SK-MEL-5 (cell line): ENCODE measurements around the gene TMED8. TPM values are rescaled to one million over a fixed set of nuclear protein-coding genes. Genes with fewer than 3 reads are reported as not detected.
"Not testable (repeated sequence)": the region's sequence is repeated elsewhere in the genome, so short reads cannot be mapped to it uniquely, and the experiment has no call there.

Source experiments
- DNase-seq: peaks from one replicate; pipeline ENCODE4 v3.0.0-alpha.2; 2016; ENCODE audit warnings: low read depth, low spot score
- in situ Hi-C: cut with HindIII; loops from 2 replicates; pipeline ENCODE4 v1.10.0; 2016; ENCODE audit warnings: low sequenced_read_pairs, high pct_unique_total_duplicates, low pct_unique_long_range_greater_than_20kb
- total RNA-seq: library from RNA; depleted of rRNA; stranded (reverse); fragments of >200 nt; shearing (Covaris generic); gene quantifications from 2 replicates; pipeline ENCODE4 v1.2.3, GENCODE V29; 2014

The TMED8 gene
- total RNA-seq, 1 experiment from 2014 or later: 22.2 TPM

- in situ Hi-C loops: no loop called here
Observed at GRCh38 chr14:77375164-77375950, 1.5 kb downstream of the TMED8 start.

DNA sequence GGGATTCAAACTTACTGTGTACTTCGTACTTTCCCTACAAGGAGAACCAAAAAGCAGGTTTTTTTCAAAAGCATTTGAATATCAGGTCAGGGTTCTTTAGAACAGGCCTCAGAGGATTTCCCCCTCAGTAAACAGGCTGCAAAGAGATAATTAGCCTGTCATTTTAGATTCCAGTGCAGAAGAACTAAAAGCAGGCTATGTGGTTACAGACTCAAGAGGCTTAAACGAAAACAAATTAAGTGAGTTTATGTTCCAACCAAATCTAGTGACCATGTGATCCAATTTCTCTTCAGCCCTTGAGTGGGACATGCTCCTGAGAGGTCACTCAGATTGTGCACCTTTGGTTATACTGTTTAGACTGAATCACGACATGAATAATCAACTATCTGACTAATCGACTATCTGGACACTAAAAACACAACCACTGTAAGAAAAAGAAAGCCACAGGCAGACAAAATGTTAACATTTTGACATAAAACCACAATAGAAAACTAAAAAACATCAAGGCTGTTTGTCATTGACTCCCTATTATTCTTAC is 4.5 kb downstream of the TMED8 start:
- DNase-seq: no peak

More at GRCh38 chr14:77375164-77375950, 1.5 kb downstream of the TMED8 start:
- DNase-seq: no peak

GRCh38 chr14:77369285-77369684 is 7.6 kb downstream of the TMED8 start:
- in situ Hi-C loops: no loop called here
- no peak for DNase-seq

More for the DNA sequence above, 4.5 kb downstream of the TMED8 start:
- in situ Hi-C loops: no loop called here

DNA sequence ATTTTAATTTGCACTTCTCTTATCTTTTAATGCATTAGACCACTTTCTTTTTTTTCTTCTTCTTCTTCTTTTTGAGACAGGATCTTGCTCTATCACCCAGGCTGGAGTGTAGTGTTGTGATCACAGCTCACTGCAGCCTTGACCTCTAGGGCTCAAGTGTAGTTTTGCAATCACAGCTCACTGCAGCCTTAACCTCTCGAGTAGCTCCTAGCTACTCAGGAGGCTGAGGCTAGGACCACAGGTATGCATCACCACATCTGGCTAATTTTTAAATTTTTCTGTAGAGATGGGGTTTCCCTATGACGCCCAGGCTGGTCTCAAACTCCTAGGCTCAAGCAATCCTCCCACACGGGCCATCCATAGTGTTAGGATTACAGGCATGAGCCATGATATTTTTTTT is 12.7 kb downstream of the TMED8 start:
- DNase-seq: no peak
- in situ Hi-C loops: no loop called here

DNA sequence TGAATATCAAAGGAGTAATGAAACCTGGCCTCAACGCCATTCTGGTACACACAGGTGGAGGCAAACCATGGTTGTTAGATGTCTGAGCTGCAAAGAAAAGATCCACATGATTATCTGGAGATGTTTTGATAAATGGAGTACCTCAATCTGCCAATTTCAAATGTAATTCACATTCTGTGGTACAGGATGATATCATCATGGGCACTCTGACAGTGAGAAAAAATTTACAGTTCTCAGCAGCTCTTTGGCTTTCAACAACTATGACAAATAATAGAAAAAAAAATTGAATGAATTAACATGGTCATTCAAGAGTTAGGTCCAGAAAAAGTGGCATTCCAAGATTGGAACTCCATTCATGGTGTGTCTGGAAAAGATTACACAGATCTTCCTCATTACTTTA is 17.3 kb downstream of the TMED8 start:
- in situ Hi-C loops: no loop called here

GRCh38 chr14:77356899-77357298 is 20.0 kb downstream of the TMED8 start:
- no peak for DNase-seq
- in situ Hi-C loops: no loop called here

More for the DNA sequence above, 17.3 kb downstream of the TMED8 start:
- no peak for DNase-seq

DNA sequence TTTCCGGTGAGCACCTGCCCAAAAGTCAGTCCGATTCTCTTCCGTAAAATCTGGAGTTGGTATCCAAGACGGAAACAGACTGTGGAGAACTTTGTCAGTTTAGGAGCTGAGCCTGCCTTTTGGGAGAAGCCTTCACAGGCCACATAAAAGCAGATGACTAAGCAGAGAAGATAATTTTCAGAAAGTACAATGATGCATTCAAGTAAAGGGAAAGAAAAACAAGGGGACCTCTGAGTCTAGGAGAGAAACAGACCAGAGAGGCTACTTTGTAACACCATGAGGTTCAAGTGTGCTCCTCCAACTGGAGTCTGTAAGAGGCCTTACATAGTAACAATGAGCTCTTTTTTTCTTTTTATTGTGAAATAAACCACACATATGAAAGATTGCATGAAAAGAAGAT is 21.1 kb downstream of the TMED8 start:
- in situ Hi-C loops: no loop called here

GRCh38 chr14:77353469-77354141 is 23.3 kb downstream of the TMED8 start:
- peak; percentile 89 for DNase-seq
- in situ Hi-C loops: no loop called here

More for the DNA sequence above, 21.1 kb downstream of the TMED8 start:
- peak; percentile 97 for DNase-seq

DNA sequence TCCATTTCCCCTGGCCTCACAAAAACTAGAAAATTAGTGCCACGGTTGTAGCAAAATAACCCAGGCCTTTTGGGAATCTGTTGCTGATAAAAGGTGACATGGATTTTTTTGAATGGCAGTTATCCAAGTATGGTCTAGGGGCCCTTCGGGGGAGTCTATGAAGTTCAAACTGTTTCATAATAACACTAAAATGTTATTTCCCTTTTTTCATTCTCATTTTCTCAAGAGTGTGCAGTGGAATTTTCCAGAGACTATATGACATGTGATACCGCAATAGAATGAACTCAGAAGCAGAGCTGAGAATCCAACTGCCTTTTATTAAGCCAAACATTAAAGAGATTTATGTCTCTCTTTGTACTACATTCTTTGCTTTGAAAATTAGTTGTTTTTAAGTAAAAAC is 29.1 kb downstream of the TMED8 start:
- in situ Hi-C loops: no loop called here
- DNase-seq: no peak

- in situ Hi-C loops: no loop called here
- DNase-seq: no peak
Observed at GRCh38 chr14:77346495-77346894, 30.4 kb downstream of the TMED8 start.

- no peak for DNase-seq
- in situ Hi-C loops: no loop called here
Observed at GRCh38 chr14:77344377-77344996, 32.4 kb downstream of the TMED8 start.

DNA sequence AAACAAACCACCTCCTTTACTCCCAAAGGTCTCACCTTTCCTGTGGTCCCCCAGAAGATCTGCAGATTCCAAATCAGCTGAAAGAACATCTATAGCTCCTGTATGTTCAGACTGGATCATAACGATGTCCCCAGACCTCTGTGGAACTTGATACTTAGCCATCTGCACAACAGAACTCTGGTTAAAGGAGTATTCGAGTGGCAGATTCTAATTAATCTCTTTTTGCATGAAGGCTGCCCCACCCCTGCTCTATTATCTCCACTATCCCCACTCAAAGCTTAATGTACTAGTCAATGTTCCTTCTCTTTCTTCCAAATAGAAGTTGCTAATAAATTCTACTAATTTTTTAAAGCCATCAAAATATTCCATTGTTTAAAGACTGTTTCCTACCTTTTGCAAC is 33.2 kb downstream of the TMED8 start:
- in situ Hi-C loops: no loop called here
- no peak for DNase-seq

- in situ Hi-C loops: no loop called here
Observed at GRCh38 chr14:77342726-77343397, 34.0 kb downstream of the TMED8 start.

GRCh38 chr14:77340389-77340788 is 36.5 kb downstream of the TMED8 start:
- in situ Hi-C loops: no loop called here
- DNase-seq: no peak

More at GRCh38 chr14:77342726-77343397, 34.0 kb downstream of the TMED8 start:
- DNase-seq: no peak

DNA sequence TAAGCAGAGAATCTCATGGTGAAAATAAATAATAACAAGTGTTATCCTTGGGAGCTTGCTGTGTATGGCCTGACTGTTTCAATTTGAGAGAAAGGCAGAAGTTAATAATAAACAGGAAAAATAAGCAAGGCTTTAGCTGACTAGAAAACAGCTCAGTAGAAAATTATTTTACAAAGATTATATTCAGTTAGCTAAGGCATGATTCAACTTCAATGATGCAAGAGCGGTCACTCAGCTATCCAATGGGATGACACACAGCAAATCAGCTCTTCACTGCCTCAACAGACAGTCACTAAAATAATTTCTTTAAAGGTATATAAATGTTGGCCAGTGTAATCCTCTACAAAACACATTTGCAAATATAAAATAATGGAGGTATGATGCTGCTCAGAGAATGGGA is 37.5 kb downstream of the TMED8 start:
- DNase-seq: no peak
- in situ Hi-C loops: no loop called here

DNA sequence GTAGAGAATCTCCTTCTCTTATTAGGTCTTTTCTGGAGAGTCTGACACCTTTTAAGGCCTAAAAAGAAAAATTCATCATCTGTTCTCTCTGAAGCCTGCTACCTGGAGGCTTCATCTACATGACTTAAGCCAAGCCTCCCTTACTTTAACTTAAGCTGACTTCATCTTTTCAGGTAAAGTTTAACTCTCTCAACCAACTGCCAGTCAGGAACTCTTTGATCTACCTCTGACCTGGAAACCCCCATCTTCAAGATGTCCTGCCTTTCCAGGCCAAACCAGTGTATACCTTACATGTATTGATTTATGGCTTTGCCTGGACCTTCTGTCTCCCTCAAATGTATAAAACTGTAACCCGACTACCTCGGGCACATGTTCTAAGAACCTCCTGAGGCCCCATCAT is 38.6 kb downstream of the TMED8 start:
- in situ Hi-C loops: no loop called here
- DNase-seq: no peak

DNA sequence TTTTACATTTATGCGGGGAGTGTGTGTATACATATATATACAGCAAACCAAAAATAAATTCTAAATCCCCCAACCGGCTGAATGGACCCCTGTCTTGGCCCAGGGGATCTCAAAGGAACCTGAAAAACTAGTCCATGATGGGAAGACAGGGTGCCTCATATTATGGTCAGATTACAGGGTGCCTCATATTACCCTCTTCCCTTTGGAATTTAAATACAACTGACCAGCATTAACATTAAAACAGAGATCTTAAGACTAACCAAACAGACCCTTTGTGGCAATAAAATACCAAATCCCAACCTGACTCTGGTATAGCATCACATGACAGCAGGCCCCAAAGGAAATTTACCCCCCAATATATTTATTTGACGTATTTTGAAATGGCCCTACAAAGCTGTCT is 39.0 kb downstream of the TMED8 start:
- no peak for DNase-seq
- in situ Hi-C loops: no loop called here

DNA sequence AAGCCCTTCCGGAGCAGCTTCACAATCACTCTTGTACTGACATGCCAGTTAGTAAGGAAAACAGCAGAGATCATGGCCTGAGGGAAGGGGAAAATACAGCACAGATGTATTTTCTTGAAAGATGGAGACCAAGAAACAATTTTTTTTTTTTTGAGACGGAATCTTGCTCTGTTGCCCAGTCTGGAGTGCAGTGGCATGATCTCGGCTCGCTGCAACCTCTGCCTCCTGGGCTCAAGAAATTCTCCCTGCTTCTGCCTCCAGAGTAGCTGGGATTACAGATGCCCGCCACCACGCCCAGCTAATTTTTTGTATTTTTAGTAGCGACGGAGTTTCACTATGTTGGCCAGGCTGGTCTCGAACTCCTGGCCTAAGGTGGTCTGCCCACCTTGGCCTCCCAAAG is 39.6 kb downstream of the TMED8 start:
- DNase-seq, in situ Hi-C loops: not testable (repeated sequence)
